GM12892 (cell line): ENCODE results near the gene TRIM37.
"Not testable (repeated sequence)": the region's sequence is repeated elsewhere in the genome, so short reads cannot be mapped to it uniquely, and the experiment has no call there.

ENCODE experiments used
- POLR2A ChIP-seq: IDR thresholded peaks from 2 replicates; pipeline ENCODE4 v1.6.1; 2011; ENCODE audit warnings: low read depth, low read length, control low read depth
- POLR2AphosphoS5 ChIP-seq: IDR thresholded peaks from 2 replicates; pipeline ENCODE4 v1.6.1; 2011; ENCODE audit warnings: low read depth, low read length, control low read depth

GRCh38 chr17:59138339-59138738, 31.7 kb upstream of the TRIM37 start:
- TF ChIP-seq POLR2A, POLR2AphosphoS5: not testable (repeated sequence)
